GM12873 (cell line): ENCODE data around the gene TES.

Experiments
- CTCF ChIP-seq: IDR thresholded peaks from 2 replicates; pipeline ENCODE4 v1.5.1; 2012; ENCODE audit warnings: low read depth, mild to moderate bottlenecking, moderate library complexity, low read length, control low read depth; ENCODE audit not compliant: insufficient read depth; ENCODE audit errors: missing control alignments

Gene TES

GRCh38 chr7:116230191-116231005, 20.1 kb downstream of the TES start:
- TF ChIP-seq CTCF, result no peak

- no peak for TF ChIP-seq CTCF
Observed at GRCh38 chr7:116231543-116231942, 21.2 kb downstream of the TES start.

GRCh38 chr7:116231949-116232348, 21.6 kb downstream of the TES start:
- TF ChIP-seq CTCF, result no peak

GRCh38 chr7:116232350-116232749, 22.0 kb downstream of the TES start:
- TF ChIP-seq CTCF, result no peak

GRCh38 chr7:116232920-116233319, 22.6 kb downstream of the TES start:
- no peak for TF ChIP-seq CTCF

- no peak for TF ChIP-seq CTCF
Observed at GRCh38 chr7:116234517-116235200, 24.3 kb downstream of the TES start.

- TF ChIP-seq CTCF, result no peak
Observed at GRCh38 chr7:116235380-116235779, 25.0 kb downstream of the TES start.
